Mucosa of stomach (tissue), 1 donor: ENCODE results near the gene PLA2G15.

Experiments
- H3K27me3 ChIP-seq: one replicate; pipeline ENCODE4 v1.7.0; 2013; ENCODE audit warnings: mild to moderate bottlenecking, low read length; ENCODE audit not compliant: control insufficient read depth, insufficient read depth
- H3K36me3 ChIP-seq: one replicate; pipeline ENCODE4 v1.7.0; 2013; ENCODE audit warnings: low read length; ENCODE audit not compliant: control insufficient read depth, insufficient read depth
- H3K4me1 ChIP-seq: one replicate; pipeline ENCODE4 v1.7.0; 2013; ENCODE audit warnings: mild to moderate bottlenecking, low read length; ENCODE audit not compliant: control insufficient read depth, insufficient read depth
- H3K4me3 ChIP-seq: one replicate; pipeline ENCODE4 v1.7.0; 2013; ENCODE audit warnings: low read length
- H3K9ac ChIP-seq: one replicate; pipeline ENCODE4 v1.7.0; 2013; ENCODE audit warnings: mild to moderate bottlenecking, low read length, moderate library complexity
- H3K9me3 ChIP-seq: one replicate; pipeline ENCODE4 v1.7.0; 2013; ENCODE audit warnings: mild to moderate bottlenecking, low read length, moderate library complexity; ENCODE audit not compliant: control insufficient read depth
- donor health status: Pancreatic carcinoma.

PLA2G15 gene

GRCh38 chr16:68298907-68299561 is 53.9 kb downstream of the PLA2G15 start:
- Histone ChIP-seq H3K9ac (no peak overlapping the region), H3K4me3 (no peak overlapping the region), H3K4me1 (peaks cover 13% of the 10 kb centered on the region), H3K36me3 (no peaks in the 10 kb centered on the region), H3K27me3 (no peaks in the 10 kb centered on the region), H3K9me3 (no peaks in the 10 kb centered on the region)

DNA sequence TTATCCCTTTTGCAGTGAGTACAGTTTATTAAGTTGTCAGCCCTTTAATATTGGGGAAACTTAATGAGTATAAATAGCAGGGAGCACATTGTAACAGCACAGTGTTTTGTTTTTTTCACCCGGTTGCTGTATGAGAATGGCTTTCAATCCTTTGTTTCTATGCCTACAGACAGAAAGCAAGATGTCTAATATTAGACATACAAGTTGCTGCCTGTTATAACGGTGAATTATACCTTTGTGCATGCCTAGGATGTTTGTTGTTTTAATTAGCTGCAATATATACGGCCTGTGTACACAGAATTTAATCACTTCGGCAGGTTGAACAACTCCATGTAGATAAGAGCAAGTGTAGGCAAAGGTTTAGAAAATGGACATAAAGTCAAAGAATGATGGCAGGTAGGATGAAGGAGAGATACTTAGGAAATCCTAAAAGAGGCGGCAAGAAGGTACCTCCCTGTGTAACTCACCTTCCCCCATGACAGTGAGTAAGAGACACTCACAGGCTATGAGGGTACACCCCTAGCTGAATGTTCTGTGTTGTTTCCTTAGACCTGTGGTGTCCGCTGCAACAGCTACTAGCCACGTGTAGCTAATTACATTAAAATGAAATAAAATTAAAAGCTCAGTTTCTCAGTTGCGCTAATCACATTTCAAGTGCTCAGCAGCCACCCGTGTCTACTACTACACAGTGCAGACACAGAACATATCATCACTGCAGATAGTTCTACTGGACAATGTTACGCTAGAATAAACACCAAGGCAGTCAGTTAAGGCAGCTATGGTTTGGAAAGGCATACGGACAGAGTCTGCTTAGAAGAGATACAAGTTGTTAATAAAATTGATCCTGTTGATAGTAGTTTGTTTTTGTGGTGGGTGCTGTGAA is 54.6 kb downstream of the PLA2G15 start:
- H3K36me3 ChIP-seq = no peaks in the 10 kb centered on the region
- no peak overlapping the region for H3K4me3 ChIP-seq
- no peak overlapping the region for H3K9ac ChIP-seq
- H3K27me3 ChIP-seq = no peaks in the 10 kb centered on the region
- H3K9me3 ChIP-seq = no peaks in the 10 kb centered on the region
- peaks cover 13% of the 10 kb centered on the region for H3K4me1 ChIP-seq

GRCh38 chr16:68300734-68301459 is 55.7 kb downstream of the PLA2G15 start:
- no peaks in the 10 kb centered on the region for H3K9me3 ChIP-seq
- H3K4me1 ChIP-seq = peaks cover 13% of the 10 kb centered on the region
- no peaks in the 10 kb centered on the region for H3K27me3 ChIP-seq
- H3K9ac ChIP-seq = no peak overlapping the region
- no peak overlapping the region for H3K4me3 ChIP-seq
- H3K36me3 ChIP-seq = no peaks in the 10 kb centered on the region

DNA sequence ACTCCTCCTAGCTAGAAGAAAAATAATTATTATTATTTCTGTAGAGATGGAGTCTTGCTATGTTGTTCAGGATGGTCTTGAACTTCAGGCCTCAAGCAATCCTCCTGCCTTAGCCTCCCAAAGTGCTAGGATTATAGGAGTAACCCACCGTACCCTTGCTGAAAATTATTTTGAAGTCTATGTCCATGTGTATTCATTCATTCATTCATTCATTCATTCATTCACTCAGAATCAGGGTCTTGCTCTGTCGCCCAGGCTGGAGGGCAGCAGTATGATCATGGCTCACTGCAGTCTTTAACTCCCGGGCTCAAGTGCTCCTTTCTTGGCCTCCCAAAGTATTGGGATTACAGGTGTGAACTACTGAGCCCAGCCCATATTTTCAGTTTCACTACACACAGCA is 61.5 kb downstream of the PLA2G15 start:
- Histone ChIP-seq H3K27me3 (no peaks in the 10 kb centered on the region), H3K9ac (no peak overlapping the region), H3K4me1 (peaks cover 14% of the 10 kb centered on the region), H3K4me3 (no peak overlapping the region), H3K36me3 (no peaks in the 10 kb centered on the region), H3K9me3 (no peaks in the 10 kb centered on the region)

- Histone ChIP-seq H3K4me1 (peaks cover 16% of the 10 kb centered on the region), H3K27me3 (no peaks in the 10 kb centered on the region), H3K9me3 (no peaks in the 10 kb centered on the region), H3K4me3 (peak overlapping the region; percentile 85), H3K9ac (peak overlapping the region; percentile 87), H3K36me3 (no peaks in the 10 kb centered on the region)
These were observed 64.6 kb downstream of the PLA2G15 start for GRCh38 chr16:68309799-68310198.

- Histone ChIP-seq H3K27me3 (no peaks in the 10 kb centered on the region), H3K4me3 (peak overlapping the region; percentile 85), H3K9me3 (no peaks in the 10 kb centered on the region), H3K9ac (peak overlapping the region; percentile 87), H3K36me3 (no peaks in the 10 kb centered on the region), H3K4me1 (peaks cover 16% of the 10 kb centered on the region)
These were observed 65.2 kb downstream of the PLA2G15 start for GRCh38 chr16:68310437-68310773.
